Parathyroid adenoma (tissue), 2 donors: ENCODE measurements around the gene MYO6.

Source experiments
- H2AFZ ChIP-seq: fragments of 300-600 bp; sonication (generic); one replicate; pipeline ENCODE4 v1.7.0; 2017; ENCODE audit warnings: antibody characterized with exemption, mild to moderate bottlenecking
- H3K27ac ChIP-seq: fragments of 300-600 bp; sonication (generic); one replicate; pipeline ENCODE4 v1.7.0; 2017
- H3K27me3 ChIP-seq: fragments of 300-600 bp; sonication (generic); one replicate; pipeline ENCODE4 v1.7.0; 2017; ENCODE audit warnings: low read length; ENCODE audit not compliant: control insufficient read depth, insufficient read depth
- H3K36me3 ChIP-seq: fragments of 300-600 bp; sonication (generic); one replicate; pipeline ENCODE4 v1.7.0; 2017; ENCODE audit warnings: low read length; ENCODE audit not compliant: control insufficient read depth, insufficient read depth
- H3K4me1 ChIP-seq: fragments of 300-600 bp; sonication (generic); one replicate; pipeline ENCODE4 v1.7.0; 2017; ENCODE audit warnings: control low read depth
- H3K4me2 ChIP-seq: fragments of 300-600 bp; sonication (generic); one replicate; pipeline ENCODE4 v1.7.0; 2017; ENCODE audit warnings: low read length
- H3K4me3 ChIP-seq: fragments of 300-600 bp; sonication (generic); one replicate; pipeline ENCODE4 v1.7.0; 2017; ENCODE audit warnings: low read depth, low read length
- H3K79me2 ChIP-seq: fragments of 300-600 bp; sonication (generic); one replicate; pipeline ENCODE4 v1.7.0; 2017; ENCODE audit warnings: control low read depth
- H3K9ac ChIP-seq: fragments of 300-600 bp; sonication (generic); one replicate; pipeline ENCODE4 v1.7.0; 2017; ENCODE audit warnings: mild to moderate bottlenecking
- H3K9me3 ChIP-seq: fragments of 300-600 bp; sonication (generic); one replicate; pipeline ENCODE4 v1.7.0; 2017; ENCODE audit warnings: low read length; ENCODE audit not compliant: control insufficient read depth
- CTCF ChIP-seq: fragments of 300-600 bp; sonication (generic); IDR thresholded peaks from one replicate; pipeline ENCODE4 v1.7.0; 2017; ENCODE audit warnings: antibody characterized with exemption, mild to moderate bottlenecking
- donor health status: primary hyperparathyroidism.

The MYO6 gene

DNA sequence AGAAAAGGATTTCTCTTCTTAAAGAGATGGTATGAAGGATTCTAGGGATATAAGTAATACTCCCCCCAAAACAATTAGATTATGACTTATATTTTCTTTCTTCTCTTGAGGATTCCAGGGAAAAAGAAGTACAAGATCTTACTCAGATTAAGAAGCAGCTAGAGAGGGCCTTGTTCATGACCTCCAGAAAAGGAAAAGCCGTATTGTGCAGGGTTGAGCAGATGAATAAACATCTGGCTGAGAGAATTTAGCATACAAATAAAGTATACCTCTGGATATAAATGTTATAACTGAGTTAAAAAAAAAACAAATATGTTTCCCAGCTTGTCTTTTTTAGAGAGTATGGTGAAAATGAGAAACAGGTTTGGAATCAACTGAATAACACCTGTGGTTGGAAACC, 11.3 kb downstream of the MYO6 start:
- no peak for TF ChIP-seq CTCF
- peaks cover 16% of the 10 kb centered on the region for H3K79me2 ChIP-seq
- no peak overlapping the region for H3K9ac ChIP-seq
- no peaks in the 10 kb centered on the region for H3K4me1 ChIP-seq
- H2AFZ ChIP-seq = no peak overlapping the region
- H3K36me3 ChIP-seq = no peaks in the 10 kb centered on the region
- no peak overlapping the region for H3K27ac ChIP-seq
- H3K9me3 ChIP-seq = no peaks in the 10 kb centered on the region
- H3K4me3 ChIP-seq = no peak overlapping the region
- no peaks in the 10 kb centered on the region for H3K27me3 ChIP-seq
- H3K4me2 ChIP-seq = no peak overlapping the region

DNA sequence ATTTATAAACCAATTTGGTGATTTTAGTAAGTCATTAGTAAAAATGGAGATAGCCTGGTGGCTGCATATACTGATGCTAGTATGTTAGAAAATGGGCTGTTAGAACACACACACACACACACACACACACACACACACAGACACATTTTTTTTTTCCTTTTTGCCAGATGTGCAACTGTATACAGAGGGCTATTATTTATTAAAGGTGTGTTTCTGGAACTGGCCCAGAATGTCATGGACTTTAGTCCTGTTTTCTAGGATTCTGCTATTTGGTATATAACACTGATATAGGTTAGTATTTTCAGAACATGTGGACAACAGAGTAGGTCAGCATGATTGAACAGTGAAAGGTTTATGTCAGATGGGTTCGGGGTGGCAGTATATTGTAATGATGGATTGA, 12.4 kb downstream of the MYO6 start:
- TF ChIP-seq CTCF = no peak
- Histone ChIP-seq H3K9ac (no peak overlapping the region), H3K4me2 (no peak overlapping the region), H3K9me3 (no peaks in the 10 kb centered on the region), H3K4me3 (no peak overlapping the region), H3K27ac (no peak overlapping the region), H2AFZ (no peak overlapping the region), H3K27me3 (no peaks in the 10 kb centered on the region), H3K79me2 (peaks cover 15% of the 10 kb centered on the region), H3K36me3 (no peaks in the 10 kb centered on the region), H3K4me1 (no peaks in the 10 kb centered on the region)

- Histone ChIP-seq H3K4me2 (no peak overlapping the region), H3K79me2 (peaks cover 16% of the 10 kb centered on the region), H2AFZ (no peak overlapping the region), H3K4me3 (no peak overlapping the region), H3K4me1 (no peaks in the 10 kb centered on the region), H3K9ac (no peak overlapping the region), H3K9me3 (no peaks in the 10 kb centered on the region), H3K36me3 (no peaks in the 10 kb centered on the region), H3K27me3 (no peaks in the 10 kb centered on the region), H3K27ac (no peak overlapping the region)
- no peak for TF ChIP-seq CTCF
Measured at GRCh38 chr6:75762063-75762462, 13.0 kb downstream of the MYO6 start.

GRCh38 chr6:75766387-75766786, 17.3 kb downstream of the MYO6 start:
- no peak overlapping the region for H3K4me3 ChIP-seq
- no peaks in the 10 kb centered on the region for H3K4me1 ChIP-seq
- no peaks in the 10 kb centered on the region for H3K36me3 ChIP-seq
- no peaks in the 10 kb centered on the region for H3K27me3 ChIP-seq
- H3K9me3 ChIP-seq = no peaks in the 10 kb centered on the region
- no peak overlapping the region for H3K4me2 ChIP-seq
- no peak overlapping the region for H3K27ac ChIP-seq
- peaks cover 29% of the 10 kb centered on the region for H3K79me2 ChIP-seq
- no peak overlapping the region for H2AFZ ChIP-seq
- no peak overlapping the region for H3K9ac ChIP-seq
- no peak for TF ChIP-seq CTCF

DNA sequence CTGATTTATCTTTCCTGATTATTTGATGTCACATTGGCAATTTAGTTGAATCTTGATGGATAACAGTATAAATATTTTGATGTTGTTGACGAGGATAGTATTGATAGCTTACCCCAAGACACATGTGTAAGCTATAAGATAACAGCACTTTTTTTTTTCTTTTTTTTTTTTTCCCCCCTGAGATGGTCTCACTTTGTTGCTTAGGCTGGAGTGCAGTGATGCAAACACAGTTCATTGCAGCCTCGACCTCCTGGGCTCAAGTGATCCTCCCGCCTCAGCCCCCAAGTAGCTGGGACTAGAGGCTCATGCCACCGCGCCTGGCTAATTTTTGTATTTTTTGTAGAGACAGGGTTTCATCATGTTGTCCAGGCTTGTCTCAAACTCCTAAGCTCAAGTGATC, 21.8 kb downstream of the MYO6 start:
- Histone ChIP-seq H3K4me3 (no peak overlapping the region), H3K27ac (no peak overlapping the region), H3K9ac (no peak overlapping the region), H3K27me3 (no peaks in the 10 kb centered on the region), H3K4me1 (peaks cover 3% of the 10 kb centered on the region), H3K79me2 (peaks cover 27% of the 10 kb centered on the region), H3K4me2 (no peak overlapping the region), H3K9me3 (no peaks in the 10 kb centered on the region), H2AFZ (no peak overlapping the region), H3K36me3 (no peaks in the 10 kb centered on the region)
- TF ChIP-seq CTCF = no peak
